Lower leg skin (tissue), 3 donors: ENCODE results near the gene IL23R.

Experiments used
- POLR2A ChIP-seq, 2 donors: fragments of 450-650 bp; IDR thresholded peaks; one replicate each; pipeline ENCODE4 v1.6.1; 2016 to 2017; ENCODE audit warnings: antibody characterized with exemption in 2 of 2, mild to moderate bottlenecking in 1 of 2, moderate library complexity in 1 of 2
- TF ChIP-seq, protein P1 (sequence below), 3 donors: fragments of 450-650 bp; IDR thresholded peaks; one replicate each; pipeline ENCODE4 v1.5.1; 2016; ENCODE audit warnings: antibody characterized with exemption in 3 of 3, mild to moderate bottlenecking in 3 of 3, moderate library complexity in 2 of 3

DNA sequence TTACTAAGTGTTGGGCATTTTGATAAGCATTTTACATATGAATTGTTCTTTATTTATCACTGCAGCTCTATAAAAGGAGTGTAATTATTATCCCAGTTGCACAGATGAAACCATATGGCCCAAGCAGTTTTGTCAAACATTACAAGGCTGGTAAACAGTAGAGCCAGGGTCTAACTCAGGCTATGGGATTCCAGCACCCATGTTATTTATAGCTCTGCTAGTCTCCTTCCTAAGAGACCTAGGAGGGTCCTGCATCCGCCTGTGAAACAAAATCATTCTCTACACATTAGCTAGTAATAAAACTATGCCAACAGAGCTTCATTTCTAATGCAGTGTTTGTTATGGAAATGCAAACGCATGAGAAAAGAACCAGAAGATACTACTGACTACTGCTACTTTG is 58.6 kb downstream of the IL23R start:
- TF ChIP-seq, protein P1, sequence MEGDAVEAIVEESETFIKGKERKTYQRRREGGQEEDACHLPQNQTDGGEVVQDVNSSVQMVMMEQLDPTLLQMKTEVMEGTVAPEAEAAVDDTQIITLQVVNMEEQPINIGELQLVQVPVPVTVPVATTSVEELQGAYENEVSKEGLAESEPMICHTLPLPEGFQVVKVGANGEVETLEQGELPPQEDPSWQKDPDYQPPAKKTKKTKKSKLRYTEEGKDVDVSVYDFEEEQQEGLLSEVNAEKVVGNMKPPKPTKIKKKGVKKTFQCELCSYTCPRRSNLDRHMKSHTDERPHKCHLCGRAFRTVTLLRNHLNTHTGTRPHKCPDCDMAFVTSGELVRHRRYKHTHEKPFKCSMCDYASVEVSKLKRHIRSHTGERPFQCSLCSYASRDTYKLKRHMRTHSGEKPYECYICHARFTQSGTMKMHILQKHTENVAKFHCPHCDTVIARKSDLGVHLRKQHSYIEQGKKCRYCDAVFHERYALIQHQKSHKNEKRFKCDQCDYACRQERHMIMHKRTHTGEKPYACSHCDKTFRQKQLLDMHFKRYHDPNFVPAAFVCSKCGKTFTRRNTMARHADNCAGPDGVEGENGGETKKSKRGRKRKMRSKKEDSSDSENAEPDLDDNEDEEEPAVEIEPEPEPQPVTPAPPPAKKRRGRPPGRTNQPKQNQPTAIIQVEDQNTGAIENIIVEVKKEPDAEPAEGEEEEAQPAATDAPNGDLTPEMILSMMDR (IDR thresholded peaks at IDR 0.05): no peak
- TF ChIP-seq POLR2A (IDR thresholded peaks at IDR 0.05): no peak
